Smooth muscle cell (in vitro differentiated cells): Measurements from ENCODE around the gene POLR1G. TPM values are rescaled to one million over a fixed set of nuclear protein-coding genes. Genes with fewer than 3 reads are reported as not detected.

Source experiments
- DNase-seq: peaks from one replicate; lab custom pipeline; 2025; ENCODE audit not compliant: unreplicated experiment; lab: John Stamatoyannopoulos, UW
- H2AFZ ChIP-seq: fragments of 200-600 bp; sonication (generic); 2 replicates; pipeline ENCODE4 v1.6.0; 2016; ENCODE audit warnings: antibody characterized with exemption, low read depth, mild to moderate bottlenecking
- H3F3A ChIP-seq: fragments of 200-600 bp; sonication (generic); 2 replicates; pipeline ENCODE4 v1.6.0; 2017; ENCODE audit warnings: antibody characterized with exemption, low read depth
- H3K27ac ChIP-seq: fragments of 200-600 bp; sonication (generic); 2 replicates; pipeline ENCODE4 v1.5.1; 2016; ENCODE audit warnings: low read depth, mild to moderate bottlenecking
- H3K27me3 ChIP-seq: fragments of 200-600 bp; sonication (generic); 2 replicates; pipeline ENCODE4 v1.6.1; 2016; ENCODE audit warnings: low read depth, mild to moderate bottlenecking
- H3K36me3 ChIP-seq: fragments of 200-600 bp; sonication (generic); 2 replicates; pipeline ENCODE4 v1.5.1; 2016; ENCODE audit warnings: low read depth
- H3K4me1 ChIP-seq: fragments of 200-600 bp; sonication (generic); 2 replicates; pipeline ENCODE4 v1.5.1; 2016; ENCODE audit warnings: low read depth
- H3K4me2 ChIP-seq: fragments of 200-600 bp; sonication (generic); 2 replicates; pipeline ENCODE4 v1.6.0; 2016; ENCODE audit warnings: mild to moderate bottlenecking
- H3K4me3 ChIP-seq: fragments of 200-600 bp; sonication (generic); 2 replicates; pipeline ENCODE4 v1.5.1; 2016; ENCODE audit warnings: mild to moderate bottlenecking
- H3K79me2 ChIP-seq: fragments of 200-600 bp; sonication (generic); 2 replicates; pipeline ENCODE4 v1.6.0; 2016; ENCODE audit warnings: low read depth, mild to moderate bottlenecking
- H3K9ac ChIP-seq: fragments of 200-600 bp; sonication (generic); 2 replicates; pipeline ENCODE4 v1.6.0; 2016; ENCODE audit warnings: low read depth
- H3K9me3 ChIP-seq: fragments of 200-600 bp; sonication (generic); replicated peaks from 2 replicates; pipeline ENCODE4 v1.5.1; 2016; ENCODE audit warnings: low read depth
- H4K20me1 ChIP-seq: fragments of 200-600 bp; sonication (generic); 2 replicates; pipeline ENCODE4 v1.6.0; 2016; ENCODE audit warnings: low read depth
- WGBS: methylation state at CpG from one replicate; pipeline ENCODE4 v1.1.7; 2016; ENCODE audit warnings: low lambda C conversion rate; 5-methylcytosine and 5-hydroxymethylcytosine counted together
- polyA plus RNA-seq: library from polyadenylated mRNA; unstranded; fragments of >200 nt; fragmentation: Nextera tagmentation; extraction: Ambion mirVana; gene quantifications from 2 replicates; pipeline ENCODE4 v1.2.1, GENCODE V29; 2016
- total RNA-seq: library from RNA; depleted of rRNA; stranded (reverse); fragments of >200 nt; gene quantifications from 2 replicates; pipeline ENCODE4 v1.2.3, GENCODE V29; 2014
- TF ChIP-seq, protein P1 (sequence below): fragments of 200-600 bp; sonication (generic); IDR thresholded peaks from 2 replicates; pipeline ENCODE4 v1.5.1; 2017; ENCODE audit warnings: borderline replicate concordance, mild to moderate bottlenecking, antibody characterized with exemption; ENCODE audit not compliant: insufficient read depth, poor library complexity, severe bottlenecking

POLR1G gene
- total and polyA plus RNA-seq, 2 experiments from 2014 or later: 1.6 to 2.7 TPM

GRCh38 chr19:45401815-45402214 lies 4.6 kb upstream of the POLR1G start:
- H3F3A ChIP-seq: peaks cover 4% of the 10 kb centered on the region
- no peak for DNase-seq
- H3K4me2 ChIP-seq: peak overlapping the region; percentile 90
- no peak overlapping the region for H2AFZ ChIP-seq
- 91% methylated on average over 6 of the region's 6 CpGs for WGBS
- no peak overlapping the region for H3K4me3 ChIP-seq
- no peaks in the 10 kb centered on the region for H3K27me3 ChIP-seq
- H3K36me3 ChIP-seq: no peaks in the 10 kb centered on the region
- no peaks in the 10 kb centered on the region for H3K9me3 ChIP-seq
- TF ChIP-seq, protein P1, sequence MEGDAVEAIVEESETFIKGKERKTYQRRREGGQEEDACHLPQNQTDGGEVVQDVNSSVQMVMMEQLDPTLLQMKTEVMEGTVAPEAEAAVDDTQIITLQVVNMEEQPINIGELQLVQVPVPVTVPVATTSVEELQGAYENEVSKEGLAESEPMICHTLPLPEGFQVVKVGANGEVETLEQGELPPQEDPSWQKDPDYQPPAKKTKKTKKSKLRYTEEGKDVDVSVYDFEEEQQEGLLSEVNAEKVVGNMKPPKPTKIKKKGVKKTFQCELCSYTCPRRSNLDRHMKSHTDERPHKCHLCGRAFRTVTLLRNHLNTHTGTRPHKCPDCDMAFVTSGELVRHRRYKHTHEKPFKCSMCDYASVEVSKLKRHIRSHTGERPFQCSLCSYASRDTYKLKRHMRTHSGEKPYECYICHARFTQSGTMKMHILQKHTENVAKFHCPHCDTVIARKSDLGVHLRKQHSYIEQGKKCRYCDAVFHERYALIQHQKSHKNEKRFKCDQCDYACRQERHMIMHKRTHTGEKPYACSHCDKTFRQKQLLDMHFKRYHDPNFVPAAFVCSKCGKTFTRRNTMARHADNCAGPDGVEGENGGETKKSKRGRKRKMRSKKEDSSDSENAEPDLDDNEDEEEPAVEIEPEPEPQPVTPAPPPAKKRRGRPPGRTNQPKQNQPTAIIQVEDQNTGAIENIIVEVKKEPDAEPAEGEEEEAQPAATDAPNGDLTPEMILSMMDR: no peak
- H3K27ac ChIP-seq: peak overlapping the region; percentile 50
- H3K9ac ChIP-seq: no peak overlapping the region
- H4K20me1 ChIP-seq: peaks cover 66% of the 10 kb centered on the region
- H3K79me2 ChIP-seq: no peaks in the 10 kb centered on the region
- peaks cover 10% of the 10 kb centered on the region for H3K4me1 ChIP-seq

DNA sequence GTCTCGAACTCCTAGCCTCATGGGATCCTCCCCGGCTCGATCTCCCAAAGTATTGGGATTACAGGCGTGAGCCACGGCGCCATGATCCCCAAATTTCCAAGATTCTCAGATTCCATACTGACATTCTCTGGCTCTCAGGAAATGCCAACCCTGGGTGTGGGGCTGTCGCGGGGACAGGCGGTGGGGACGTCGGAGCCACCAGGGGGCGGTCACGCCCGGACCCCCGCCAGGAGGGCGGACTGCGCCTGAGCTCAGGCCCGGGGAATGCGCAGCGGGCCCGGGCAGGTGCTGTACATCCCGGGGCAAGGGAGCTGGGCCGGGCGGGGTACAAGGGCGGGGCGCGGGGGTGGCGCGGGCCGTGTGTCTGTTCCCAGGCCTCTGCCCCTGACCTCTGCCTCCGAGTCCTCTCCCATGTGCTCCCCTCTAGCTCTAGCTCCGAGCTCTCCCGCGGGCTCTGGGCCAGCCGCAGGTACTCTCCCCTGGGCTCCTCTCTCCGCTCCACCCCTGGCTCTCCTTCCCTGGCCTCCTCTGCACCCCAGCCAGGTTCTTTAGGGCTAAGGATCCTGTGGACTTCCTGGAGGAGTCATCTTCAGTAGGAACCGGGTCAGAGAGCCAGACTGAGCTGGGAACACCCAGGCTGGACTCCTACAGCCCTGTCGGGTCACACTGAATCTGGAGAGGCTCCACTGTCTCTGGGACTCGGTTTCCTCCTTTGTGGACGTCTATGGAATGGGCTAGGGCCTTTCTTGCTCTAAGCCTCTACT lies 4.0 kb upstream of the POLR1G start:
- Histone ChIP-seq H3K4me2 (peak overlapping the region; percentile 90), H3K4me1 (peaks cover 15% of the 10 kb centered on the region), H3K27ac (peak overlapping the region; percentile 98), H3F3A (peaks cover 4% of the 10 kb centered on the region), H4K20me1 (peaks cover 60% of the 10 kb centered on the region), H3K9me3 (no peaks in the 10 kb centered on the region), H3K27me3 (no peaks in the 10 kb centered on the region), H3K4me3 (peak overlapping the region; percentile 63), H3K79me2 (no peaks in the 10 kb centered on the region), H2AFZ (no peak overlapping the region), H3K9ac (no peak overlapping the region), H3K36me3 (no peaks in the 10 kb centered on the region)
- TF ChIP-seq, protein P1: peak; percentile 75
- 16% methylated on average over 33 of the region's 40 CpGs for WGBS
- DNase-seq: no peak

DNA sequence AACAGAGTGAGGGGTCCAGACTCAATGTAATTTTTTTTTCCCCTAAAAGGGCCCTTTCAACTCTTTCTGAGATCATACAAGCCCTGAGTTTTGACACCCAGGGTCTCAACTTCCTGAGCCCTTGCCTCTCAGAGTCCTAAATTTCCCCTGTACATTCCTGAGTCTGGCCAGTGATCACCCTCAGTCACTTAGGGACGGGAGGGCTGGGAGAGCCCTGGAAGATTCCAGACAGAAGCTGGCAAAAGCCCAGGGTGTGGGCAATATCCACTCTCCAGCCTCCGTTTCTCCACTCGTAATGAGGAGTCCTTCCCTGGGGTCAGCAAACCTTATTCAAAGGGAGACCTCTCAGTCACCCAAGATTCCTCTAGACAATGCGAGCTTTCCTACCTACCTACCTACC lies 3.2 kb upstream of the POLR1G start:
- 43% methylated on average over 4 of the region's 4 CpGs for WGBS
- DNase-seq: no peak
- H3K9me3 ChIP-seq: no peaks in the 10 kb centered on the region
- peak overlapping the region; percentile 98 for H3K27ac ChIP-seq
- H4K20me1 ChIP-seq: peaks cover 52% of the 10 kb centered on the region
- no peaks in the 10 kb centered on the region for H3K79me2 ChIP-seq
- peak overlapping the region; percentile 90 for H3K4me2 ChIP-seq
- no peak overlapping the region for H3K9ac ChIP-seq
- no peak overlapping the region for H2AFZ ChIP-seq
- H3K36me3 ChIP-seq: no peaks in the 10 kb centered on the region
- peak overlapping the region; percentile 63 for H3K4me3 ChIP-seq
- H3K4me1 ChIP-seq: peaks cover 16% of the 10 kb centered on the region
- peaks cover 4% of the 10 kb centered on the region for H3F3A ChIP-seq
- no peaks in the 10 kb centered on the region for H3K27me3 ChIP-seq
- TF ChIP-seq, protein P1: no peak
